ENCODE data around the gene MRC2. TPM values are rescaled to one million over a fixed set of nuclear protein-coding genes. Genes with fewer than 3 reads are reported as not detected.

Gene MRC2
- total RNA-seq, 1 experiment from 2014 or later: 10.7 TPM

DNA sequence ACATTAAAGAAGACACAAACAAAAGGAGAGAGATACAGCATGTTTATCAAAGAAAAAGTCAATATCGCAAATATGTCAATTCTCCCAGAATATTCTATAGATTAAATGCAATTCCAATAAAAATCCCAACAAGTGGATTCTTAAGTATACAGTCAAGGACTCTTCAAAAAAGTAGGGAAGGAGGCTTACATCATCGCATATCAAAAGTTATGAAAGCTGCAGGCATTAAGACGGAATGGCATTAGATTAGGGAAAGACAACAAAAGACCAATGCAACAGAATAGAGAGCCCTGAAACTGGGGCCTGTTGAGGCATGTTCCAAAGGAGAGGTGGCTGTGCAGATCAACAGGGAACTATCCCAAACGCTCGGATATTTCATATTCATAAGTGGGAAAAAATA, 104.7 kb downstream of the MRC2 start:
- no peaks in the 10 kb centered on the region for H3K4me1 ChIP-seq (ENCODE audit: control insufficient read depth in 1 of 2, insufficient read depth in 2 of 2, low read length in 2 of 2)
- no peak overlapping the region for H3K9ac ChIP-seq (ENCODE audit: low read length)
- H2AFZ ChIP-seq (ENCODE audit: low read depth, low read length, poor library complexity, severe bottlenecking): no peak overlapping the region
- ChIA-PET CTCF (interaction anchor here (0.6 to 2.8 kb wide), 2 partner anchors 11 to 264 kb away, joined by 3 to 13 read pairs; no protein-coding TSS in a partner anchor), POLR2A (no interaction called here), RAD21 (ENCODE audit: low non-redundant PET in 1 of 2, low total read pairs in 2 of 2, uncharacterized antibody in 2 of 2, unreplicated experiment in 2 of 2) (interaction anchor here in 1 of 2 experiments (0.7 kb wide), 1 partner anchor 115 kb away, joined by 3 read pairs; no protein-coding TSS in a partner anchor)
- no peak overlapping the region for H3K27ac ChIP-seq (ENCODE audit: low read depth, low read length)
- TF ChIP-seq, protein P1, sequence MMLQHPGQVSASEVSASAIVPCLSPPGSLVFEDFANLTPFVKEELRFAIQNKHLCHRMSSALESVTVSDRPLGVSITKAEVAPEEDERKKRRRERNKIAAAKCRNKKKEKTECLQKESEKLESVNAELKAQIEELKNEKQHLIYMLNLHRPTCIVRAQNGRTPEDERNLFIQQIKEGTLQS (IDR thresholded peaks at IDR 0.05): no peak
- no peak for TF ChIP-seq CBX3 (IDR thresholded peaks at IDR 0.05; ENCODE audit: low read depth)
- TF ChIP-seq, protein P2, sequence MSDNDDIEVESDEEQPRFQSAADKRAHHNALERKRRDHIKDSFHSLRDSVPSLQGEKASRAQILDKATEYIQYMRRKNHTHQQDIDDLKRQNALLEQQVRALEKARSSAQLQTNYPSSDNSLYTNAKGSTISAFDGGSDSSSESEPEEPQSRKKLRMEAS (IDR thresholded peaks at IDR 0.05): no peak
- TF ChIP-seq, protein P3, sequence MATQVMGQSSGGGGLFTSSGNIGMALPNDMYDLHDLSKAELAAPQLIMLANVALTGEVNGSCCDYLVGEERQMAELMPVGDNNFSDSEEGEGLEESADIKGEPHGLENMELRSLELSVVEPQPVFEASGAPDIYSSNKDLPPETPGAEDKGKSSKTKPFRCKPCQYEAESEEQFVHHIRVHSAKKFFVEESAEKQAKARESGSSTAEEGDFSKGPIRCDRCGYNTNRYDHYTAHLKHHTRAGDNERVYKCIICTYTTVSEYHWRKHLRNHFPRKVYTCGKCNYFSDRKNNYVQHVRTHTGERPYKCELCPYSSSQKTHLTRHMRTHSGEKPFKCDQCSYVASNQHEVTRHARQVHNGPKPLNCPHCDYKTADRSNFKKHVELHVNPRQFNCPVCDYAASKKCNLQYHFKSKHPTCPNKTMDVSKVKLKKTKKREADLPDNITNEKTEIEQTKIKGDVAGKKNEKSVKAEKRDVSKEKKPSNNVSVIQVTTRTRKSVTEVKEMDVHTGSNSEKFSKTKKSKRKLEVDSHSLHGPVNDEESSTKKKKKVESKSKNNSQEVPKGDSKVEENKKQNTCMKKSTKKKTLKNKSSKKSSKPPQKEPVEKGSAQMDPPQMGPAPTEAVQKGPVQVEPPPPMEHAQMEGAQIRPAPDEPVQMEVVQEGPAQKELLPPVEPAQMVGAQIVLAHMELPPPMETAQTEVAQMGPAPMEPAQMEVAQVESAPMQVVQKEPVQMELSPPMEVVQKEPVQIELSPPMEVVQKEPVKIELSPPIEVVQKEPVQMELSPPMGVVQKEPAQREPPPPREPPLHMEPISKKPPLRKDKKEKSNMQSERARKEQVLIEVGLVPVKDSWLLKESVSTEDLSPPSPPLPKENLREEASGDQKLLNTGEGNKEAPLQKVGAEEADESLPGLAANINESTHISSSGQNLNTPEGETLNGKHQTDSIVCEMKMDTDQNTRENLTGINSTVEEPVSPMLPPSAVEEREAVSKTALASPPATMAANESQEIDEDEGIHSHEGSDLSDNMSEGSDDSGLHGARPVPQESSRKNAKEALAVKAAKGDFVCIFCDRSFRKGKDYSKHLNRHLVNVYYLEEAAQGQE (IDR thresholded peaks at IDR 0.05; ENCODE audit: low read depth): no peak
- TF ChIP-seq RAD21 (IDR thresholded peaks at IDR 0.05; ENCODE audit: low read depth): no peak
- TF ChIP-seq JUND (IDR thresholded peaks at IDR 0.05): no peak
- TF ChIP-seq, protein P4, sequence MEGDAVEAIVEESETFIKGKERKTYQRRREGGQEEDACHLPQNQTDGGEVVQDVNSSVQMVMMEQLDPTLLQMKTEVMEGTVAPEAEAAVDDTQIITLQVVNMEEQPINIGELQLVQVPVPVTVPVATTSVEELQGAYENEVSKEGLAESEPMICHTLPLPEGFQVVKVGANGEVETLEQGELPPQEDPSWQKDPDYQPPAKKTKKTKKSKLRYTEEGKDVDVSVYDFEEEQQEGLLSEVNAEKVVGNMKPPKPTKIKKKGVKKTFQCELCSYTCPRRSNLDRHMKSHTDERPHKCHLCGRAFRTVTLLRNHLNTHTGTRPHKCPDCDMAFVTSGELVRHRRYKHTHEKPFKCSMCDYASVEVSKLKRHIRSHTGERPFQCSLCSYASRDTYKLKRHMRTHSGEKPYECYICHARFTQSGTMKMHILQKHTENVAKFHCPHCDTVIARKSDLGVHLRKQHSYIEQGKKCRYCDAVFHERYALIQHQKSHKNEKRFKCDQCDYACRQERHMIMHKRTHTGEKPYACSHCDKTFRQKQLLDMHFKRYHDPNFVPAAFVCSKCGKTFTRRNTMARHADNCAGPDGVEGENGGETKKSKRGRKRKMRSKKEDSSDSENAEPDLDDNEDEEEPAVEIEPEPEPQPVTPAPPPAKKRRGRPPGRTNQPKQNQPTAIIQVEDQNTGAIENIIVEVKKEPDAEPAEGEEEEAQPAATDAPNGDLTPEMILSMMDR (IDR thresholded peaks at IDR 0.05 in 2 of 3, conservative IDR thresholded peaks at IDR 0.05 in 1 of 3; ENCODE audit: borderline replicate concordance in 1 of 3, insufficient read depth in 1 of 3, low read depth in 2 of 3, low read length in 2 of 3): no peak
- TF ChIP-seq TCF7L2 (IDR thresholded peaks at IDR 0.05; ENCODE audit: borderline replicate concordance, extremely low read depth, insufficient read depth, insufficient read length): no peak
- TF ChIP-seq ZFX (IDR thresholded peaks at IDR 0.05): no peak
- TF ChIP-seq CEBPB (IDR thresholded peaks at IDR 0.05; ENCODE audit: low read depth): no peak
- no peak for TF ChIP-seq EZH2 (IDR thresholded peaks at IDR 0.05)
- no peak for TF ChIP-seq EZH2phosphoT487 (IDR thresholded peaks at IDR 0.05; ENCODE audit: borderline replicate concordance)
- TF ChIP-seq YY1 (IDR thresholded peaks at IDR 0.05; ENCODE audit: extremely low read depth, insufficient replicate concordance, low read depth, low read length): no peak
- TF ChIP-seq SRF (IDR thresholded peaks at IDR 0.05; ENCODE audit: low read depth): no peak
- TF ChIP-seq SP1 (IDR thresholded peaks at IDR 0.05; ENCODE audit: low read depth): no peak
- no peak for TF ChIP-seq ELF1 (IDR thresholded peaks at IDR 0.05; ENCODE audit: borderline replicate concordance, low read depth)
- no peak for TF ChIP-seq SIN3A (IDR thresholded peaks at IDR 0.05; ENCODE audit: low read depth)
- BruUV-seq (replicated peaks): no TSS peak
- ATAC-seq (no peak), DNase-seq (ENCODE audit: low read depth, low spot score) (no peak)
- no peak overlapping the region for H3K4me2 ChIP-seq (ENCODE audit: low read length)
- H4K20me1 ChIP-seq (ENCODE audit: insufficient read depth): no peaks in the 10 kb centered on the region
- H3K9me2 ChIP-seq (ENCODE audit: insufficient read depth): no peaks in the 10 kb centered on the region
- H3K27me3 ChIP-seq (ENCODE audit: insufficient read depth, low read length): no peaks in the 10 kb centered on the region
- H3K4me3 ChIP-seq (replicated peaks in 1 of 2; ENCODE audit: low read depth in 1 of 2, low read length in 2 of 2): no peak overlapping the region
- intact Hi-C loops (cut with micrococcal nuclease): no loop called here
- H3K9me3 ChIP-seq (ENCODE audit: control insufficient read depth in 1 of 2, insufficient read depth in 1 of 2, low read depth in 1 of 2, low read length in 2 of 2): no peaks in the 10 kb centered on the region
- no peaks in the 10 kb centered on the region for H3K79me2 ChIP-seq (ENCODE audit: insufficient read depth, low read length)
- H3K36me3 ChIP-seq (ENCODE audit: control insufficient read depth in 1 of 2, insufficient read depth in 2 of 2, low read length in 2 of 2): no peaks in the 10 kb centered on the region
